Glomerular endothelial cell (primary cell): Measurements from ENCODE around the gene NHSL1. TPM values are rescaled to one million over a fixed set of nuclear protein-coding genes. Genes with fewer than 3 reads are reported as not detected.

ENCODE experiments used
- DNase-seq: peaks from one replicate; pipeline ENCODE4 v3.0.0-alpha.2; 2011; ENCODE audit warnings: low read depth, low spot score; ENCODE audit errors: extremely low read depth
- total RNA-seq: library from RNA; depleted of rRNA; stranded (reverse); fragments of >200 nt; gene quantifications from 2 replicates; pipeline ENCODE4 v1.2.3, GENCODE V29; 2015

Gene NHSL1
- total RNA-seq, 1 donor from 2014 or later: 78.2 TPM

DNA sequence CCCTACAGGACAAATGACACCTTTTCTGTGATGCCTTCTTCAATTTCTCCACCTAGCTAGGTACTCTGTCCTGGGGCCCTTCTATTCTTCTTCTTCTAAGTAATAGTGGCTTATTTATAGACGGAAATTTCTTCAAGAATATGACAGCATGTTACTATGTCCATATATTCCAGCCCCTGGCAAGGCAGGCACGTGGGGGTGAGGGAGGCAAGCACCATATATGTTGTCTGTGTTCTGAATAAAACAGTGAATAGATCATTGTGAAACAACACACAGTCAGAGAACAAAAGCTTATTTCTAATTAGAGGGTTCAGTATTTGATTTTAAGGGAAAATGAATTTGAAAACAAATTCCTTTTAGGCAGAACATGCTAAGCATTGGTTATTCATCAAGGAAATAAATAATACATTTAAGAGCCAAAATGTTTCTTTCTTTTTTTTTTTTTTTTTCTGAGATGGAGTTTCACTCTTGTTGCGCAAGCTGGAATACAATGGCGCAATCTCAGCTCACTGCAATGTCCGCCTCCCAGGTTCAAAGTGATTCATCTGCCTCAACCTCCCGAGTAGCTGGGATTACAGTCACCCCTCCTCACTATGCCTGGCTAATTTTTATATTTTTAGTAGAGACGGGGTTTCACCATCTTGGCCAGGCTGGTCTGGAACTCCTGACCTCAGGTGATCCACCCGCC is 89.1 kb downstream of the NHSL1 start:
- no peak for DNase-seq

DNA sequence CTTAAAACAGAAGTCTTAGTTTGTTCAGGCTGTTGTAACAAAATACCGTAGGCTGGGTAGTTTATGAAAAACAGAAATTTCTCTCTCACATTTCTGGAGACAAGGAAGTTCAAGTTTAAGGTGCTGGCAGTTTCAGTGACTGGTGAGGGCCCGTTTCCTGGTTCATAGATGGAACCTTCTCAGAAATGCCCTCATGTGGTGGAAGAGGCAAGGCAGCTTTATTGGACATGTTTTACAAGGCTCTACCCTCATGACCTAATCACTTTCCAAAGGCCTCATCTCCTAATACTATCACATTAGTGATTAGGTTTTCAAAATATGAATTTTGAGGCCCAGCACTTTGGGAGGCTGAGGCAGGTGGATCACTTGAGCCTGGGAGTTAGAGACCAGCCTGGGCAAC is 92.9 kb downstream of the NHSL1 start:
- no peak for DNase-seq

DNA sequence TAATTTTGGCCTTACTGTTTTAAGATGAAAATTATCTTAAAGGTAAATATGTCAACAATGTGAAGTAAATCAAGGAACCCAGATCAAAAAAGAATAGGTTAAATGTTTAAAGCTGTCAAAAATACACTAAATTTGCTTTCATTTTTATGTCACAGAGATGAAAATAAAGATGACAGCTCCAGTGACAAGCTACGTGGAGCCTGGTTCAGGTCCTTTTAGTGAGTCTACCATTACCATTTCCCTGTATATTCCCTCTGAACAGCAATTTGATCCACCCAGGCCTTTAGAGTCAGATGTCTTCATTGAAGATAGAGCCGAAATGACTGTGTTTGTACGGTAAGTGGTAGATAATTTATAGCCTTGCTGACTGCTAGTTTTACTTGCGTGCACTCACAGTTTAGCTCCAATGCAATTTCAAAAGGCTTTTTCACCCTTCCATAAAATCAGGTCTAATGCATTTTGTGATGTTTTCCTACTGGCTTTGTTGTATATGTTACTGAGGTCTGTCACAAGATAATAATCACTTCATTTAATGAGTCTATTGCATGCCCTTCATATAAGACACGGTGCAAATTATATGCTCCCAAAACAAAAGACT is 93.4 kb downstream of the NHSL1 start:
- no peak for DNase-seq

DNA sequence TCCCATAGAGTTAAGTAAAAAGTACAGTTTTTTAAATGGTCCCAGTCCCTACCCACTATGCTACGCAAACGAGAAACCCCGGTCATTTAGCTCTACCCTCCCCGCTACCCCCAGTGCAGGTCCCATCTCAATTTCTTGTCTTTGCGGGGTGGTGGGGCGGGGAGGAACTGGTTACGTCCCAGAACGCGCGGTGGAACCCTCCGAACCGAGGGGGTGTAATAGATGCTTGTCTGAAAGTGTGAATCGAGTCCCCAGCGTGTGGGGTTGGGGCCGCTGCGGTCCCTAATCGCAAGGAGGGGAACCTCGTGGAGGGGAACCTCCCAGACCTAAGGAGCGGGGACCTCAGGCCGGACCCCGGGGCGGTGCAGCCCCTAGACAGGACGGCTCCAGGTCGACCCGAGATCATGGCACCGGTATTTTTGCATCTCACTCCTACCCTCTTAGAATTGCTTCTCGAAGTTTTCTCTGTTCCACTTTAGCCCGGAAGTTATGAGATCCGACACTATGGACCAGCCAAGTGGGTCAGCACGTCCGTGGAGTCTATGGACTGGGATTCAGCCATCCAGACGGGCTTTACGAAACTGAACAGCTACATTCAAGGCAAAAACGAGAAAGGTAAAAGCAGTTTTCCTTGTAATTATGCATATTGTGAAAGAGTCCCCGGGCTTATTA is 94.5 kb downstream of the NHSL1 start:
- DNase-seq: no peak

DNA sequence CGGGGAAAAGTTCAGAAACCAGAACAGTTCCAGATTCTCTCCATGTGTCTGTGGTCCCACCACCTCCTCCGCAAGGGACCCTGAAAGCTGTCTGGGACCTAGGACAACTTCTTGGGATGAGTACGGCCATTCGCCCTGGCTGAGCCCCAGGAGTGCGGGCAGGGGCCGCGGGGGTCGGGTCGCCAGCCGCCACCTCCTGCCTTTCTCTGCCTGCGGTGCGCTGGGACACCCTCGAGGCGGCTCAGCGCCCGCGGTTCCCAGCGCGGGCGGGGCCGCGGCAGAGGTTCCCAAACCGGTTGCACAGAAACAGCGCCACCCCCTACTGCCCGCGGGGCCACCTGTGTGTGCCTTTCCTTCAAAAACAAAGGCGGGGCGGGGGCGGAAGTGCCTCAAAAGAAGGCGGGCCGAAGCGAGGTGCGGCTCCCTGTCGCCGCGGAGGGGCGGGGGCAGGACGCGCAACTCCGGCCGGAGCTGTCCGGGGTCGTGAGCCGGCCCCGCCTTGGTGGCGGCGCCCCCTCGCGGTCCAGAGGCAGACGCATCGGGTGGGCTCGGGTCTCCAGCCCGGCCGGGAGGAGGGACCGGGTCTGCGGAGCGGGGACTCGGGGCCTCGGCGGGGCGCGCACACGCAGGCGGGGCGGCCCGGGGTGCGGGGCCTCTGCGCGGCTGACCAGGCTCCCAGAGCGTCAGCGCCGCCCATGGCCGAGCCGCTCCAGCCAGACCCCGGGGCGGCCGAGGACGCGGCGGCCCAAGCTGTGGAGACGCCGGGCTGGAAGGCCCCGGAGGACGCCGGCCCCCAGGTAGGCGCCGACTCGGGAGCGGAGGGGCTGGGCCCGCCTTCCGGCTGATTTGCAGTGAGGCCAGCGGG is 95.3 kb downstream of the NHSL1 start, which contains the start of gene HEBP2:
Gene HEBP2 (plus strand): TSS at position 423 of the 865 bp plus-strand sequence. CDS start 273 bp downstream, at position 696.
- no peak for DNase-seq

DNA sequence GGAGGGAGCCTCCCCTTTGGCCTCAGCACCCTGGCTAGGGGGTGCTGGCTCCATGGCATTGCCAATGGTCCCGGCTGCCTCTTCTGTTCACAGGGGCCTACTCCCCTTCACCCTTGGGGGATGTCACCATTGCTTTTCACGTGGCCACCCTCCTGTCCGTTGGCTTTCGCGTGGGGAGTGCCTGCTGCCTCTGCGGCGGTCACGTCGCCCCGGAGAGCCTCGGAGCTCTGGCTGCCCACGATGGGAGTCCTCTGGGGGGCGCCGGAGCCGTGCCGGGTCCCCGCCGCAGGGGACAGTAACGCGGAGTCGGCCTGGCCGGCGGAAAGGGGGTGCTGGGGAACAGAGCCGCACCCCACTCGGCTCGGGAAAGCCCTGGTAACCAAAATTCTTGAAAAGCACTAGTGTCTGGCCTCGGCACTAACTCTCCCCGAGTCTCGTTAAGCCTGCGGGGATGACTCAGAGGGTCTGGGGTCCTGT is 95.9 kb downstream of the NHSL1 start:
- no peak for DNase-seq

DNA sequence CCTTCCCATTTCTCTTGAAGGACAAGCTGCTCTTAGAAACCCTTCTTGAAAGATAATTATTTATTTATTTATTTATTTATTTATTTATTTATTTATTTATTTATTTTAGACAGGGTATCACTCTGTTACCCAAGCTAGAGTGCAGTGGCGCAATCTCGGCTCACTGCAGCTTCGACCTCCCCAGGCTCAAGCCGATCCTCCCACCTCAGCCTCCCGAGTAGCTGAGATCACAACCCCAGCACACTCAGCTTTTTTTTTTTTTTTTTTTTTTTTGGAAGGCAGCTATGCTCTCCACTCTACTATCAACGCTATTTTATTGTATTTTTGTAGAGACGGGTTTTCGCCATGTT is 96.5 kb downstream of the NHSL1 start:
- no peak for DNase-seq

DNA sequence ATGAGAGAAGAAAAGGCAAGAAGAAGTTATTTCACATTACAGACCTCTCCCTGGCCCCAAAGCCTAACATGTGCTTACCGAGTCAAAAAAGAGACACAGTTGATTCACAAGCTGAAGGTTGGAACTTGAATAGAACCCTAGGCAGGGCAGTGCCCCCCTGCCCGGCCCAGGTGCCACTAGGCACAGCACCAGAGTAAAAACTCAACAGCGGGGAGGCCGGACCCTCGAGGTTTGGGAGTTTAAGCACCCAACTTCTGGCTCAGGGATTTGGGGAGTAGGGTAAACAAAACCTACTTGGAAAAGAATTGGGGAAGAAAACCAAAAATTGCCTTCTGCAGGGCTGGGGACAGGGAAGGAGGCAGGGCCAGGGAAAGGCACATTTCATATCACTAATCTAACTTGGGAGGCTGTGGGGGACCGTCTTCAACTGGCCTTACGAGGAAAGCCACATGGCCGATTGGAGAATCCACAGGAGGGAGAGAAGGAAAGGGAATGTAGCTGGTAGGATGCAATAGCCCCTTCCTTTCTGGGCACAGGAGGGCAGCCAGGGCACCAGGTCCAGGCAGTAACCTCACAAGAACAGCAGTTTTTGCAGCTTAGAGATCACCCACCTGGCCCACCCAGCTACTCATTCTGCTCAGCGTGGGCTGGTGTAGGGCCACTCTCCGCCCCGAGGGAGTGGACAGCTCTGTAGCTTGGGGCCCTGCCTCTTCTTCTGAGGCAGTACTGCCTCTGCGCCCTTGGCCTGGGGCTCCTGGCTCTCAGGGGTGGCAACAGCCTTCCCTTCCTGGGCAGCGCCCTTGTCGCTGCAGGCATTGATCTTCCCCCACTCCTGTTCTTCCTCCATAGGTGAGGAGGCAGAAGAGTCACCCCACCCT is 97.1 kb downstream of the NHSL1 start:
- no peak for DNase-seq

DNA sequence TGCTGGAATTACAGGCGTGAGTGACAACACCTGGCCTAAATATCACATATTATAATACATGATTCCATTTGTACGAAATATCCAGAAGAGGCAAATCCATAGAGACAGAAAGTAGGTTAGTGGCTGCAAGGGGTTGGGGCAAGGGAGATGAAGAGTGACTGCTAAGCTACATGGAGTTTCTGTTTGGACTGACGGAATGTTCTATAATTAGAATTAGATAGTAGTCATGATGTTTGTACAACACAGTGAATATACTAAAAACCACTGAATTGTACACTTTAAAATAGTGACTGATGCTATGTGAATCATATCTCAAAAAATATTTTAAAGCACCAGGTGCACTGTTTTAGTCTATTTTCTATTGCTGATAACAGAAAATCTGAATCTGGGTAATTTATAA is 99.0 kb downstream of the NHSL1 start:
- DNase-seq: no peak

DNA sequence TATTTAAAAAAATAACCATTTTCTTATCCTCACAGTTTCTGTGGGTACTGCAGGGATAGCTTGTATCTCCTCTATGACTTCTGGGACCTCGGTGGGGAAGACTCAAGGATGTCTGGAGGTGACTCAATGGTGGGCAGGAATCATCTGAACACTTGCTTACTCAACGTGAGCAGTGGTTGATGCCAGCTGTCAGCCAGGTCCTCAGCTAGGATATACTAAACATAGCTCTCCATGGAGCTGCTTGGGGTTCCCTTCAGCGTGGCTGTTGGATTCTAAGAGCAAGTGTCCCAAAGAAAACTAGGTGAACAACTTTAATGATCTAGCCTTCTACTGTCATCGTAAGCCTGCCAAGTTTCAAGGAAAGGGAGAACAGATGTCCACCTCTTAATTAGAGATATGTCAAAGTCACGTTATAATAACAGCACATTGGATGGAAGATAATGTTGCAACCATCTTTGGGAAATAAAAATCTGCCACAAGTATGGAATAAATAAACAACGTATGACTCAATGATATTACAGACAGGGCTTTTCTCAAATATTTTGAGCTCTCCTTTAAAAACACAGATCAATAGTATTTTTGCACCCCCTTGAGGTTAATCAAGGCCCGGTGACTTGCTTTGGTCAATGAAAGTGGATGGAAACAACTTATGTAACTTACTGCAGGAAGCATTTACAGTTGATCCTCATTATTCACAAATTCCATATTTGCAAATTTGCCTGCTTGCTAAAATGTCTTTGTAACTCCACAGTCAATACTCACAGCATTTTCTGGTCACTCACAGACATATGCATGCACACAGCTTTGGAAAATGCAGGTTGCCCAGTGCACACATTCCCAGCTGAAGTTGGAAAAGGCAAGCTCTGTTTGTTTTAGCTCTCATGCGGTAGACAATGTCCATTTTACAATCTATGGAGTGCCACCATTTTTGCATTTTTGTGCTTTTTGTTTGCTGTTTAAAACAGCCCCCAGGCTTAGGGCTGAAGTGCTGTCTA is 101.9 kb downstream of the NHSL1 start:
- no peak for DNase-seq

DNA sequence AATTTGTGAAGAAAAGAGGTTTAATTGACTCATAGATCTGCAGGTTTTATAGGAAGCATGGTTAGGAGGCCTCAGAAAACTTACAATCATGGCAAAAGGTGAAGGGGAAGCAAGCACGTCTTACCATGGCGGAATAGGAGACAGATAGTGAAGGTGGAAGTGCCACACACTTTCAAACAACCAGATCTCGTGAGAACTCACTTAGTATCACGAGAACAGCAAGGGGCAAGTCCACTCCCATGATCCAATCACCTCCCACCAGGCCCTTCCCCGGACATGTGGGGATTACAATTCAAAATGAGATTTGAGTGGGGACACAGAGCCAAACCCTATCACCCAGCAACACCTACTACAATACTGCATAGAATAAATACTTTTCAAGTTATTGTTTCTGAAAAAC is 102.6 kb downstream of the NHSL1 start:
- no peak for DNase-seq

DNA sequence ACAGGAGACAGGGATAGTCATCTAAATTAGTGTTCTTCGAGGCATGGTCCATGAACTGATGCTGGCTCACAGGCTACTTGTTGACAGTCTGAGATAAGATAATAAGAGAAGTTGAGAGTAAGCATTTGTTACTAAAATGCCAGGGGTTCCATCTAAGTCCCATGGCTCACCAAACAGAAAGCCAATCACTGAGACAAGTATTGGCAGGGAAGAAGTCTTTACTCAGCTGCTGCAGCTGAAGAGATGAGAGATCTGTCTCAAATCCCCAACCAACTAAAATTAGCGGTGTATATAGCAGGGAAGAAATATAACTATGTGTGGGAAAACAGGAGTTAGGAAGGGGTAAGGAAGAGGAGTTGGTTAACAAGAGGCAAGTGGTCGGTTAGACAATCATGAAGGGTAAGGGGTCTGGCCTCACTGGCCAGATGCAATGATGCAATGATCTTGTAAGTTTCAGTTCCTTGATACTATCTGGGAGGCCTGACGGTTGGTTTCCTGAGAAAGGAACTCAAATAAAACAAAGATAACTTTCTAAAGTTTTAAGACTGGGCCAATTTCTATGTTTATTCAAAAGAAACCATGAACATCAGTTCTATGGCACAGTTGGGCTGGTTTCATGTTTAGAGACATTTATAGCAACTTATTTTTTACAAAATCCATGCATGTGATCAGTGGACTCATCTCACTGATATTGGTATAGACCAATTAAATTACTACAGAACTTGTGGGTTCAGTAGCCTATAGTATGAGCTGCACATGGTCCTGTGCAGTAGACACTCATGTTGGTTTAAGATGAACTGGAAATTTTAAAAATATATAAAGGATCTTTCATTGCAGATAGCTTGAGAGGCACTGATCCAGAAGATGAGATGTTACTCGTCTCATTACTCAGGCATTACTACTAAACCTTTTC is 105.2 kb downstream of the NHSL1 start:
- DNase-seq: no peak

DNA sequence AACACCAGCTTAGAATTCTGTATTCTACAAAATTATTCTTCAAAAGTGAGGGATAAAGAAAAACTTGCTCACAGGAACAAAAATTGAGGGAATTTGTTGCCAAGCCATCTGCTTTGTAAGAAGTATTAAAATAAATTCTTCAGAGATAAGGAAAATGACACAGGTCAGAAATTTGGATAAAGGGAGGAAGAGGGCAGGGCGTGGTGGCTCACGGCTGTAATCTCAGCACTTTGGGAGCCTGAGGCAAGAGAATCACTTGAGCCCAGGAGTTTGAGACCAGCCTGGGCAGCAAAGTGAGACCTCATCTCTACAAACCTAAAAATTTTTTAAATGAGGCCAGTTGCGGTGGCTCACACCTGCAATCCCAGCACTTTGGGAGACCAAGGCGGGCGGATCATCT is 109.7 kb downstream of the NHSL1 start:
- DNase-seq: no peak

DNA sequence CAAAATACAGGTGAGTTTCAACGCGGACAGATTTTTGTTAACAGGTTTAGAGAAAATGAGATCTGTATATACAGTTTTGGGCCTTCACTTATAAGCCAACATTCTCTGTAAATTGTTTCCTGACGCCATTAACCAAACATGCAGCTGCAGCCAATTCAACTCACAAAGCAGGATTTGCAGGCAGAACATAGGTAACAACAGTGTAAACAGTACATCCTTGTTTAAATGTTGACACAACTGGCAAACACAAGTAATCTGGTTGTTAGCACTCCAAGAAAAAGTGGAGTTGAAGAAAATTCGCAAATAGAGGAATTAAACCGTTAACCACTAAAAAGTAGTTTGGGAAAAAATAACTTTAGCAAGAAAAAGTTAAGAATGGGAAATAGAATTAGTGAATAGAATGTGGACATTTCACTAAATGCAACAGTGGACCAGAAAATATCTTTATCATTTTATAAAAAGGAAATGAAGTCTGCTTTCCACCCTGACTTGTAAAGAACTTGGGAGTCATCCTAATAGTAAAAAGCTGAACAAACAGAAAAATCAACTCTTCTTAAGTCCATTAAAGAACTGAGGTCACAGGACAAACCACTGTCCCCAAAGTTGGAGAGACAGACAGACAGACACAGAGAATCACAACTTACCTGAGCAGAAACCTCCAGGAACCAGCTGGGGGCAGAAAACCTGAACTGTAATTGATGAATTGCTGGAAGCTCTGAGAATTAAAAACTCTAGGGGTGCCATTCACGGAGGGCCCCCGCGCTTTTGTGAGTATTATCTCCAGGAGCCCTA is 111.5 kb downstream of the NHSL1 start:
- no peak for DNase-seq

DNA sequence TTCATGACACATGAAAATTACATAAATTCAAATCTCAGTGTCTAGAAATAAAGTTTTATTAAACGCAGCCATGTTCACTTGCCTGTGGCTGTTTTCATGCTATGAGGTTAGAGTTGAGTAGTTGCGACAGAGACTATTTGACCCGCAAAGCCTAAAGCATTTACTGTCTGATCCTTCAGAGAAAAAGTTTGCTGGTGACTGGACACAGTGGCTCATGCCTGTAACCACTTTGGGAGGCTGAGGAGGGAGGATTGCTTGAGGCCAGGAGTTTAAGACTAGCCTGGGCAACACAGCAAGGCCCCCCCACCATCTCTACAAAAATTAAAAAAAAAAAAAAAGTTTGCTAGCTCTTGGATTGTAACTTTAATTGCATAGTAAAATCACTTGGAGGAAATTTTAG is 112.4 kb downstream of the NHSL1 start:
- no peak for DNase-seq

DNA sequence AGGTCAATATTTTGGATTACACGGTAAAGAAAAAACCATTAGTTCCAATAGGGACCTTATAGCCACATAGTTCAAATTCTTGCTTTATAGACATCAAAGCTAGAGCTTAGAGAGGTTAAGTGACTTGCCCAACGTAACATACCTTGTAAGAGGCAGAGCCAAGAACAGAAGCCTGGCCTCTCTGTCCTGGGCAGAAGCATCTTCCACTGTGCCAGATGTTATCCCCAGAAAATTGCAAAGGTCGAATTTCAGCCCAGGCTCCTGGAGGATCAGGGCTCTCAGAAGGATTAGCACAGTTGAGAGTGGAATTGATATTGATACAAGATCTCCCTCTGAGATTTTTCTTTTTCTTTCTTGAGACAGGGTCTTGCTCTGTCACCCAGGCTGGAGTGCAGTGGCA is 115.5 kb downstream of the NHSL1 start:
- no peak for DNase-seq
